IMR-90 (cell line): Measurements from ENCODE around the gene OSBP. TPM values are rescaled to one million over a fixed set of nuclear protein-coding genes. Genes with fewer than 3 reads are reported as not detected.

ENCODE experiments used
- ATAC-seq: fragments of 200-7000 bp; cut with Tn5 transposase; 2 replicates; pipeline ENCODE4 v1.9.1; 2020; ENCODE audit warnings: low read depth, mild to moderate bottlenecking, moderate library complexity
- BruUV-seq: library from RNA; stranded (reverse); fragments of 400-500 nt; replicated peaks from 2 replicates; lab custom pipeline; 2021; lab: Mats Ljungman, UMichigan
- CTCF ChIA-PET: fragments of 300-600 bp; formaldehyde crosslinking; extraction: SDS; loops from one replicate; lab custom pipeline; 2021; ENCODE audit warnings: antibody characterized with exemption; lab: Yijun Ruan, JAX
- POLR2A ChIA-PET: fragments of 300-600 bp; sonication (Branson Sonifier 250); formaldehyde crosslinking; loops from one replicate; lab custom pipeline; 2022; ENCODE audit warnings: antibody characterized with exemption; ENCODE audit not compliant: unreplicated experiment; lab: Charles Lee
- DNase-seq: peaks from one replicate; pipeline ENCODE4 v3.0.0; 2013
- H2AFZ ChIP-seq: replicated peaks from 2 replicates; pipeline ENCODE3; 2013; ENCODE audit warnings: low read length, mild to moderate bottlenecking; ENCODE audit not compliant: poor library complexity
- H2AK5ac ChIP-seq: 2 replicates; pipeline ENCODE4 v1.6.1; 2013; ENCODE audit warnings: low read depth, low read length, inconsistent platforms
- H2AK9ac ChIP-seq: replicated peaks from 2 replicates; pipeline ENCODE3; 2013; ENCODE audit warnings: mild to moderate bottlenecking, low read depth, low read length, moderate library complexity; ENCODE audit not compliant: poor library complexity
- H2BK120ac ChIP-seq: 2 replicates; pipeline ENCODE4 v1.6.1; 2013; ENCODE audit warnings: low read depth, low read length, inconsistent platforms
- H2BK15ac ChIP-seq: 3 replicates; pipeline ENCODE4 v1.6.1; 2013; ENCODE audit warnings: low read depth, low read length, inconsistent platforms
- H2BK20ac ChIP-seq: 2 replicates; pipeline ENCODE4 v1.6.1; 2013; ENCODE audit warnings: low read depth, mild to moderate bottlenecking, inconsistent platforms, low read length, moderate library complexity
- H2BK5ac ChIP-seq: 2 replicates; pipeline ENCODE4 v1.6.1; 2013; ENCODE audit warnings: mild to moderate bottlenecking, low read depth, low read length, inconsistent platforms; ENCODE audit not compliant: poor library complexity, severe bottlenecking
- H3K14ac ChIP-seq: replicated peaks from 2 replicates; pipeline ENCODE4 v1.6.1; 2013; ENCODE audit warnings: low read depth, low read length, inconsistent platforms
- H3K18ac ChIP-seq: 2 replicates; pipeline ENCODE4 v1.6.1; 2013; ENCODE audit warnings: low read depth, low read length, control low read depth
- H3K23ac ChIP-seq: 2 replicates; pipeline ENCODE4 v1.6.1; 2013; ENCODE audit warnings: low read depth, low read length, inconsistent platforms
- H3K27ac ChIP-seq: 2 replicates; pipeline ENCODE4 v1.5.1; 2013; ENCODE audit warnings: mild to moderate bottlenecking, control low read depth, low read length; ENCODE audit not compliant: insufficient read depth
- H3K27me3 ChIP-seq: 2 replicates; pipeline ENCODE4 v1.6.1; 2013; ENCODE audit warnings: low read length; ENCODE audit not compliant: control insufficient read depth, insufficient read depth
- H3K36me3 ChIP-seq: 2 replicates; pipeline ENCODE4 v1.6.1; 2013; ENCODE audit warnings: low read length, mixed read lengths; ENCODE audit not compliant: control insufficient read depth, insufficient read depth
- H3K4ac ChIP-seq: 2 replicates; pipeline ENCODE4 v1.6.1; 2013; ENCODE audit warnings: low read depth, low read length, inconsistent platforms
- H3K4me1 ChIP-seq: 2 replicates; pipeline ENCODE4 v1.6.1; 2013; ENCODE audit warnings: low read length, mixed read lengths; ENCODE audit not compliant: control insufficient read depth, insufficient read depth
- H3K4me2 ChIP-seq: 2 replicates; pipeline ENCODE4 v1.6.1; 2013; ENCODE audit warnings: low read depth, mild to moderate bottlenecking, control low read depth, low read length, moderate library complexity
- H3K4me3 ChIP-seq: 2 replicates; pipeline ENCODE4 v1.5.1; 2013; ENCODE audit warnings: low read depth, mild to moderate bottlenecking, control low read depth, low read length, moderate library complexity; ENCODE audit not compliant: insufficient read depth
- H3K56ac ChIP-seq: 2 replicates; pipeline ENCODE4 v1.6.1; 2013; ENCODE audit warnings: low read length, inconsistent platforms; ENCODE audit not compliant: insufficient read depth; ENCODE audit errors: extremely low read depth
- H3K79me1 ChIP-seq, 2 experiments: 2 replicates each; pipeline ENCODE4 v1.6.1; 2013; ENCODE audit warnings: low read length in 2 of 2, inconsistent platforms in 1 of 2, low read depth in 1 of 2
- H3K9ac ChIP-seq: 2 replicates; pipeline ENCODE4 v1.6.1; 2013; ENCODE audit warnings: low read depth, low read length, control low read depth
- H3K9me1 ChIP-seq: 2 replicates; pipeline ENCODE4 v1.6.1; 2013; ENCODE audit warnings: low read length, inconsistent platforms; ENCODE audit not compliant: insufficient read depth
- H3K9me3 ChIP-seq: 2 replicates; pipeline ENCODE4 v1.6.1; 2013; ENCODE audit warnings: low read length; ENCODE audit not compliant: control insufficient read depth, insufficient read depth
- H4K20me1 ChIP-seq: 2 replicates; pipeline ENCODE4 v1.6.1; 2013; ENCODE audit warnings: low read length, inconsistent platforms; ENCODE audit not compliant: insufficient read depth
- H4K5ac ChIP-seq: 2 replicates; pipeline ENCODE4 v1.6.1; 2013; ENCODE audit warnings: mild to moderate bottlenecking, low read depth, low read length, control low read depth
- H4K8ac ChIP-seq, 2 experiments: 2 replicates each; pipeline ENCODE4 v1.6.1; 2013; ENCODE audit warnings: low read depth in 2 of 2, low read length in 2 of 2, control low read depth in 1 of 2, inconsistent platforms in 1 of 2
- H4K91ac ChIP-seq: 2 replicates; pipeline ENCODE4 v1.6.1; 2013; ENCODE audit warnings: low read depth, low read length, inconsistent platforms; ENCODE audit not compliant: insufficient read depth
- CHD1 ChIP-seq: IDR thresholded peaks from 2 replicates; pipeline ENCODE4 v1.6.1; 2012; ENCODE audit warnings: low read depth, low read length, improper control_type of control experiment
- WGBS, 2 experiments: methylation state at CpG; one replicate each; pipeline versions ENCODE4 v1.1.5 to v1.1.7; 2013; ENCODE audit warnings: missing lambda C conversion rate in 2 of 2; ENCODE audit not compliant: insufficient read length in 1 of 2; ENCODE audit errors: extremely low coverage in 2 of 2; 5-methylcytosine and 5-hydroxymethylcytosine counted together
- dilution Hi-C: fragments of 300-500 bp; cut with HindIII; formaldehyde crosslinking; loops from one replicate; pipeline ENCODE4 v1.14.3; 2018; ENCODE audit warnings: low sequenced_read_pairs; ENCODE audit not compliant: unreplicated experiment
- in situ Hi-C: fragments of 300-500 bp; cut with MboI; formaldehyde crosslinking; loops from 3 replicates; pipeline ENCODE4 v1.14.3; 2019; ENCODE audit warnings: low sequenced_read_pairs, inconsistent platforms, mixed read lengths
- intact Hi-C: fragments of 100-400 bp; cut with micrococcal nuclease; formaldehyde crosslinking; loops from 2 replicates; pipeline ENCODE4 v1.10.0; 2022
- polyA plus RNA-seq, 3 experiments: library from polyadenylated mRNA; depleted of rRNA; stranded (reverse); fragments of >200 nt; gene quantifications; 2 replicates each; pipeline ENCODE4 v1.2.3, GENCODE V29; 2012; ENCODE audit warnings: low replicate concordance in 1 of 3
- total RNA-seq: library from RNA; depleted of rRNA; stranded (reverse); fragments of >200 nt; gene quantifications from 2 replicates; pipeline ENCODE4 v1.2.3, GENCODE V29; 2012
- TF ChIP-seq, protein P1 (sequence below): fragments of 150-350 bp; IDR thresholded peaks from 2 replicates; pipeline ENCODE4 v1.6.1; 2017; ENCODE audit warnings: mild to moderate bottlenecking, antibody characterized with exemption, low read length, low read depth
- TF ChIP-seq, protein P2 (sequence below): conservative IDR thresholded peaks from 2 replicates; pipeline ENCODE4 v1.5.1; 2012; ENCODE audit warnings: mild to moderate bottlenecking, low read depth, low read length, improper control_type of control experiment

OSBP gene
- total and polyA plus RNA-seq, 2 of the 4 experiments (the other 2 are of a cell fraction) = 22.1 to 27.4 TPM

DNA sequence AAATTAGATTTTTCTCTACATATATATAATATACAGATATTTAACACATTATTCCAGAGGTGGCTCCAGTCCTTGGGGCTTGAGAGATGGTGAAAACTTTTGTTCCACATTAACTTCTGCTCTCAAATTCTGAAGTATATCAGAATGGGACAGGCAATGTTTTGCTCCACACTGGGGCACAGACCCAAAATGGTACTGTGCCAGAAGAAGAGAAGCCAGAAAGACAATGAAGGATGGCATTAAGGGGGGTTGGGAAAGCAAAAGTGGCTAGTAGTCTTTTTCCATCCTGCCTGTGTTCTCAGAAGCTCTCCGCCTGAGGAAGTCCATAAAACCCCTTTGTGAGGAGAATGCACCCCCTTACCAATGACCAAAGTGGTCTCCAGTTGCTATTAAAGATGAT, 40.1 kb downstream of the OSBP start:
- Histone ChIP-seq H3K9me3 (no peaks in the 10 kb centered on the region), H2AFZ (no peak overlapping the region), H4K8ac (no peak overlapping the region), H3K4me2 (no peak overlapping the region), H3K36me3 (peaks cover 39% of the 10 kb centered on the region), H3K27me3 (no peaks in the 10 kb centered on the region), H2AK5ac (no peak overlapping the region), H3K4ac (no peak overlapping the region), H3K9ac (no peak overlapping the region), H2BK5ac (no peak overlapping the region), H3K27ac (no peak overlapping the region; the same call in 1 of the 2 replicates), H3K18ac (no peak overlapping the region), H4K91ac (no peak overlapping the region), H2BK20ac (no peak overlapping the region), H3K79me1 (peaks cover 10 to 14% of the 10 kb centered on the region in 2 experiments), H3K23ac (no peak overlapping the region), H2BK120ac (no peak overlapping the region), H2BK15ac (no peak overlapping the region), H3K4me1 (peaks cover 16% of the 10 kb centered on the region), H3K4me3 (no peak overlapping the region), H4K5ac (no peak overlapping the region), H2AK9ac (no peak overlapping the region), H3K14ac (no peak overlapping the region), H4K20me1 (no peaks in the 10 kb centered on the region; the same call in 1 of the 2 replicates), H3K9me1 (peaks cover 3% of the 10 kb centered on the region; the same call in 1 of the 2 replicates), H3K56ac (no peak overlapping the region)
- dilution Hi-C loops = no loop called here
- TF ChIP-seq, protein P1, sequence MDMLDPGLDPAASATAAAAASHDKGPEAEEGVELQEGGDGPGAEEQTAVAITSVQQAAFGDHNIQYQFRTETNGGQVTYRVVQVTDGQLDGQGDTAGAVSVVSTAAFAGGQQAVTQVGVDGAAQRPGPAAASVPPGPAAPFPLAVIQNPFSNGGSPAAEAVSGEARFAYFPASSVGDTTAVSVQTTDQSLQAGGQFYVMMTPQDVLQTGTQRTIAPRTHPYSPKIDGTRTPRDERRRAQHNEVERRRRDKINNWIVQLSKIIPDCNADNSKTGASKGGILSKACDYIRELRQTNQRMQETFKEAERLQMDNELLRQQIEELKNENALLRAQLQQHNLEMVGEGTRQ = no peak
- TF ChIP-seq, protein P2, sequence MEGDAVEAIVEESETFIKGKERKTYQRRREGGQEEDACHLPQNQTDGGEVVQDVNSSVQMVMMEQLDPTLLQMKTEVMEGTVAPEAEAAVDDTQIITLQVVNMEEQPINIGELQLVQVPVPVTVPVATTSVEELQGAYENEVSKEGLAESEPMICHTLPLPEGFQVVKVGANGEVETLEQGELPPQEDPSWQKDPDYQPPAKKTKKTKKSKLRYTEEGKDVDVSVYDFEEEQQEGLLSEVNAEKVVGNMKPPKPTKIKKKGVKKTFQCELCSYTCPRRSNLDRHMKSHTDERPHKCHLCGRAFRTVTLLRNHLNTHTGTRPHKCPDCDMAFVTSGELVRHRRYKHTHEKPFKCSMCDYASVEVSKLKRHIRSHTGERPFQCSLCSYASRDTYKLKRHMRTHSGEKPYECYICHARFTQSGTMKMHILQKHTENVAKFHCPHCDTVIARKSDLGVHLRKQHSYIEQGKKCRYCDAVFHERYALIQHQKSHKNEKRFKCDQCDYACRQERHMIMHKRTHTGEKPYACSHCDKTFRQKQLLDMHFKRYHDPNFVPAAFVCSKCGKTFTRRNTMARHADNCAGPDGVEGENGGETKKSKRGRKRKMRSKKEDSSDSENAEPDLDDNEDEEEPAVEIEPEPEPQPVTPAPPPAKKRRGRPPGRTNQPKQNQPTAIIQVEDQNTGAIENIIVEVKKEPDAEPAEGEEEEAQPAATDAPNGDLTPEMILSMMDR = no peak
- TF ChIP-seq CHD1 = no peak
- no CpG with 5 or more reads among the region's 1 CpG for WGBS, 2 experiments
- ATAC-seq (no peak), DNase-seq (no peak)
- no TSS peak for BruUV-seq
- in situ Hi-C loops = loop anchor here (25.0 kb wide), 1 partner anchor 1337 kb away; the partner anchor contains the start of genes PRPF19, TMEM109 and TMEM132A
- POLR2A ChIA-PET = no interaction called here
- intact Hi-C loops = no loop called here
- CTCF ChIA-PET = no interaction called here
